Measurements from ENCODE around the gene GPR132.

The GPR132 gene

GRCh38 chr14:105063056-105063455, 2.2 kb downstream of the GPR132 start:
- H3K4me3 ChIP-seq (replicated peaks; ENCODE audit: insufficient read depth, low read length): peak overlapping the region; percentile 20
- H3K27ac ChIP-seq (replicated peaks): peak overlapping the region; percentile 95
- H3K27me3 ChIP-seq (ENCODE audit: insufficient read depth, poor library complexity, severe bottlenecking): no peaks in the 10 kb centered on the region

DNA sequence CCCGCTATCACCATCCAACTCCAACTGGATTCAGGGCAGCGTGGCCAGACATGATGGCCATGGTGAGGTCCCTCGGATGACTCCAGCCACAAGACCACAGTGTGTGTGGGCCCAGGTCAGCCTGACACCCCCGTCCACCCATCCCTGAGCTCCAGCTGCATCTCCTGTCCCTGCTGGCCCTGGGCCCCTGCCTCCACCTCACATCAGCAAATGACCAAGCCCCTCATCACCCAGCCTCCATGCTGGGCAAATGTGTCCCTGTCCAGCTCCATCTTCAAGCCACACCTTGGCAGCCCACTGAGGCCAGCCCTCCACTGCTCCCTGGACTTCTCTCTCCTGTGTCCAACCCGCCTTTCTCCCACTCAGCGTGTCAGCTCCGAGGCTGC, 3.2 kb downstream of the GPR132 start:
- Histone ChIP-seq H3K27ac (replicated peaks) (peak overlapping the region; percentile 88), H3K4me3 (replicated peaks; ENCODE audit: insufficient read depth, low read length) (peak overlapping the region; percentile 41), H3K27me3 (ENCODE audit: insufficient read depth, poor library complexity, severe bottlenecking) (no peaks in the 10 kb centered on the region)
- TF ChIP-seq SPI1 (IDR thresholded peaks at IDR 0.05; ENCODE audit: borderline replicate concordance, low read depth): no peak
- TF ChIP-seq GABPA (IDR thresholded peaks at IDR 0.05; ENCODE audit: low read depth): no peak
- TF ChIP-seq CTCF (IDR thresholded peaks at IDR 0.05; ENCODE audit: insufficient read depth, low read length): no peak
- TF ChIP-seq POLR2AphosphoS5 (IDR thresholded peaks at IDR 0.05; ENCODE audit: low read depth): no peak
- no peak for DNase-seq (ENCODE audit: low read depth in 1 of 2, low spot score in 1 of 2)

More at GRCh38 chr14:105063056-105063455, 2.2 kb downstream of the GPR132 start:
- no peak for DNase-seq (ENCODE audit: low read depth in 1 of 2, low spot score in 1 of 2)
- no peak for TF ChIP-seq SPI1 (IDR thresholded peaks at IDR 0.05; ENCODE audit: borderline replicate concordance, low read depth)
- TF ChIP-seq GABPA (IDR thresholded peaks at IDR 0.05; ENCODE audit: low read depth): no peak
- no peak for TF ChIP-seq REST (IDR thresholded peaks at IDR 0.05; ENCODE audit: insufficient replicate concordance, low read depth)
- no peak for TF ChIP-seq POLR2AphosphoS5 (IDR thresholded peaks at IDR 0.05; ENCODE audit: low read depth)
- TF ChIP-seq CTCF (IDR thresholded peaks at IDR 0.05; ENCODE audit: insufficient read depth, low read length): no peak

GRCh38 chr14:105061428-105062047, 3.7 kb downstream of the GPR132 start:
- H3K27ac ChIP-seq (replicated peaks): peak overlapping the region; percentile 88
- peak; percentile 73 to 87 for DNase-seq (ENCODE audit: low read depth in 1 of 2, low spot score in 1 of 2)
- H3K27me3 ChIP-seq (ENCODE audit: insufficient read depth, poor library complexity, severe bottlenecking): no peaks in the 10 kb centered on the region
- peak; percentile 65; the same call in 1 of the 2 replicates for TF ChIP-seq POLR2AphosphoS5 (IDR thresholded peaks at IDR 0.05; ENCODE audit: low read depth)
- TF ChIP-seq SPI1 (IDR thresholded peaks at IDR 0.05; ENCODE audit: borderline replicate concordance, low read depth): no peak
- no peak for TF ChIP-seq CTCF (IDR thresholded peaks at IDR 0.05; ENCODE audit: insufficient read depth, low read length)
- H3K4me3 ChIP-seq (replicated peaks; ENCODE audit: insufficient read depth, low read length): peak overlapping the region; percentile 41

- peak; percentile 95 for TF ChIP-seq SPI1 (IDR thresholded peaks at IDR 0.05; ENCODE audit: borderline replicate concordance, low read depth)
- TF ChIP-seq GABPA (IDR thresholded peaks at IDR 0.05; ENCODE audit: low read depth): no peak
- TF ChIP-seq POLR2AphosphoS5 (IDR thresholded peaks at IDR 0.05; ENCODE audit: low read depth): peak; percentile 74
- H3K27me3 ChIP-seq (ENCODE audit: insufficient read depth, poor library complexity, severe bottlenecking): no peaks in the 10 kb centered on the region
- H3K27ac ChIP-seq (replicated peaks): peak overlapping the region; percentile 88
- H3K4me3 ChIP-seq (replicated peaks; ENCODE audit: insufficient read depth, low read length): peak overlapping the region; percentile 41
- peak; percentile 43 to 94 for DNase-seq (ENCODE audit: low read depth in 1 of 2, low spot score in 1 of 2)
Observed at GRCh38 chr14:105060751-105061427, 4.3 kb downstream of the GPR132 start.

Measured in HL-60 (cell line).